DND-41 (cell line): ENCODE data around the gene NDUFS8.

ENCODE experiments used
- CTCF ChIP-seq: IDR thresholded peaks from 2 replicates; pipeline ENCODE4 v1.5.1; 2012; ENCODE audit warnings: borderline replicate concordance, low read length, moderate library complexity, mild to moderate bottlenecking; ENCODE audit not compliant: poor library complexity, severe bottlenecking; ENCODE audit errors: extremely low read depth
- EZH2 ChIP-seq: IDR thresholded peaks from 3 replicates; pipeline ENCODE4 v1.6.1; 2012; ENCODE audit warnings: borderline replicate concordance, low read depth, mild to moderate bottlenecking, moderate library complexity, low read length, inconsistent platforms; ENCODE audit not compliant: severe bottlenecking

- no peak for TF ChIP-seq CTCF
- TF ChIP-seq EZH2, result no peak
Observed at GRCh38 chr11:68022531-68022930, 8.0 kb upstream of the NDUFS8 start.
